HG03196 (cell line): ENCODE results near the gene RHEBL1.

Experiments
- ATAC-seq: cut with Tn5 transposase; IDR thresholded peaks from one replicate; pipeline ENCODE4 v1.9.1; 2021; ENCODE audit not compliant: unreplicated experiment

Gene RHEBL1

GRCh38 chr12:49055092-49055491 lies 14.7 kb downstream of the RHEBL1 start:
- ATAC-seq, result no peak

- ATAC-seq, result no peak
These were observed 15.3 kb downstream of the RHEBL1 start for GRCh38 chr12:49054524-49054923.

GRCh38 chr12:49054096-49054495 lies 15.7 kb downstream of the RHEBL1 start:
- ATAC-seq, result no peak

- no peak for ATAC-seq
These were observed 17.1 kb downstream of the RHEBL1 start for GRCh38 chr12:49052451-49053208.

DNA sequence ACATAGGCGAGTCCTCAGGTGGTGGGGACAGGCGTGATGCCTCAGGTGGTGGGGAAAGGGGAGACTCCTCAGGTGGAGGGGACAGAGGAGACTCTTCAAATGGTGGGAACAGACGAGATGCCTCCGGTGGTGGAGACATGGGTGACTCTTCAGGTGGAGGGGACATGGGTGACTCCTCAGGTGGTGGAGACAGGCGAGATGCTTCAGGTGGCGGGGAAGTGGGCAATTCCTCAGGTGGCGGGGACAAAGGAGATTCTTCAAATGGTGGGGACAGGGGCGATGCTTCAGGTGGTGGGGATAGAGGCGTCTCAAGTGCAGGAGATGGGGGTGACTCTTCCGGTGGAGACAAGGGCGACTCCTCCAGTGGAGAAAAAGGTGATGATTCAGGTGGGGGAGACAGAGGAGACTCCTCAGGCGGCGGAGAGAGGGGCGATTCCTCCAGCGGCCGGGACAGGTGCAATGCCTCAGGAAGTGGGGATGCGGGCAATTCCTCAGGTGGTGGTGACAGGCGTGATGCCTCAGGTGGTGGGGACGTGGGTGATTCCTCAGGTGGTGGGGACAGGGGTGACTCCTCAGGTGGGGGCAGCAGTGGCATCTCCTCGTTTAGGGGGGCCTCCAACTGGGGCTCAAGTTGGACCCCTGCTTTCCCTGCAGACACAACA lies 17.9 kb downstream of the RHEBL1 start:
- no peak for ATAC-seq

GRCh38 chr12:49051373-49051764 lies 18.4 kb downstream of the RHEBL1 start:
- ATAC-seq, result no peak

DNA sequence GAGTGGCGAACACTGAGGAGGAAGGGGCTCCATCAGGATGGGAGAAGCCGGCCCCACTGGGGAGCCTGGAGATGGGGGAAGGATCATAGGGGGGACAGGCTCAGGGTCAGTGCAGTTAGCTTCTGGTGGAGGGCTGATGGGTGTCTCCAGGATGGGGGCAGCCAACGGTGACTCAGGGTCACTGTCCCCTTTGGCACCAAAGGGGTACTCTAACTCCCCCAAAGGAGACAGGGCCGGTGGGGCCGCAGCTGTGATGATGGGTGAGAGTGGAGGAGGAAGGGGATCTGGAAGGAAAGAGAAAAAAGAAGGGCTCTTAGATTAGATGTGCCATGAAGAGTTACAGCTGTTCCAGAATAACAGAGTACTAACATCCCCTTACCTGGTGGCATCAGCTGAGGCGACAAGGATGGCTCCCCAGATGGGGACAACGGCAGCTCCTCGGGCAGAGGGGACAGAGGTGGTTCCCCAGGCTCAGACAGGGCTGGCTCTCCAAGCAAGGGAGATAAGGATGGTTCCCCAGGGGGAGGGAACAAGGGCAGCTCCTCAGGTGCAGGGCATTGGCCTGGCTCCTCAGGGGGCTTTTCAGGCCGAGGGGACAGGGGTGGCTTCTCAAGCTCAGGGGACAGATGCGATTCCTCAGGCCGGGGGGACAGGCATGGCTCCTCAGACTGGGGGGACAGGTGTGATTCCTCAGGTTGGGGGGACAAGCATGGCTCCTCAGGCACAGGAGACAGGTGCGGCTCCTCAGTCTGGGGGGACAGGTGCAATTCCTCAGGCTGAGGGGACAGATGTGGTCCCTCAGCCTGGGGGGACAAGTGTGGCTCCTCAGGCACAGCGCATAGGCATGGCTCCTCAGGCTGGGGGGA lies 19.0 kb downstream of the RHEBL1 start:
- no peak for ATAC-seq

GRCh38 chr12:49049566-49050224 lies 20.1 kb downstream of the RHEBL1 start:
- no peak for ATAC-seq

- ATAC-seq, result no peak
These were observed 20.8 kb downstream of the RHEBL1 start for GRCh38 chr12:49048953-49049352.

- no peak for ATAC-seq
These were observed 23.5 kb downstream of the RHEBL1 start for GRCh38 chr12:49046129-49046895.

- ATAC-seq, result no peak
These were observed 25.1 kb downstream of the RHEBL1 start for GRCh38 chr12:49044660-49045059.

DNA sequence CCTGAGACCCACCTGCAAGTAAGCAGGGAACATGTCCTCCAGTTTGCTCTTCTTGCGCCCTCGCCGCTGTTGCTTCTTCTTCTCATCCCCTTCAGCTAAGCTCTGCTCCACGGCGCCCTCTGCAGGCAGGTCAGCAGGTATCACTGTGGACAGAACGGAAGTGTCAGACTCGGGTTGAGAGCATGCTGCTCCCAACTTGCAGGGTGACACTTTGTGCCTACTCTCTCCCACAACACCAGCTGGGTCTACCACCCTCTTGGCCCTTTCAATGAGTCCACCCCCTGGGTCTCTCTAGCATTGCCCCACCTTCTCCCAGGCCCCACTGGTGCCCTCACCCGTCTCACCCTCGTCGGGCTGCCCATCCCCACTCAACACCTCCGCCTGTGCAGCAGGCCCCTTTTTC lies 25.9 kb downstream of the RHEBL1 start:
- ATAC-seq, result no peak

- no peak for ATAC-seq
These were observed 26.5 kb downstream of the RHEBL1 start for GRCh38 chr12:49043241-49043640.

GRCh38 chr12:49041881-49042484 lies 27.8 kb downstream of the RHEBL1 start:
- ATAC-seq, result no peak

GRCh38 chr12:49041036-49041880 lies 28.5 kb downstream of the RHEBL1 start:
- no peak for ATAC-seq

DNA sequence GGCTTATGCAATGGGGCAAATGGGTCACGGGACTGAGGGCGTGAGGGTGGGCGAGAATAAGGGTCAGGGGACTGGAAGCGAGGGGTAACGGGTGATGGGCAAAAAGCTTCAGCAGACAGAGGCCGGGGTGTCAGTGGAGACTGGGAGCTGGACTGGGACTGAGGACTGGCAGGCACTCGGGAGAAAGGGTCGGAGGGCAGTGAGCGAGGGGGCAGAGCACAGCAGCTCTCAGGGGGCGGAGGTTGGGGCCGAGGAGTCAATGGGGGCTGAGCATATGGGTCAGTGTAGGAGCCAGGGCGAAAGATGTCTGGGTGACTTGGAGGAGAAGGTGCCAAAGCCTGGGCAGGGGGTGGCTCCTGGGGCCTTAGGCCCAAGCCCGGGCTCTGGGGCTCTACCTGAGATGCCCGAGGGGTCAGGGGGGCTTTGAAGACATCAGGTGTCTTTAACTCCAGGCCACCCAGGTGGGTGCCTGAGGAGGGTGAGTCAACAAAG lies 29.4 kb downstream of the RHEBL1 start:
- ATAC-seq, result no peak

GRCh38 chr12:49039421-49040363 lies 30.1 kb downstream of the RHEBL1 start:
- no peak for ATAC-seq
